GM12891 (cell line): ENCODE results near the gene ARHGEF7.

Source experiments
- PAX5 ChIP-seq: IDR thresholded peaks from 2 replicates; pipeline ENCODE4 v1.6.1; 2011; ENCODE audit warnings: low read length, moderate library complexity, mild to moderate bottlenecking; ENCODE audit not compliant: insufficient read depth, severe bottlenecking
- POLR2A ChIP-seq: IDR thresholded peaks from 2 replicates; pipeline ENCODE4 v1.6.1; 2011; ENCODE audit warnings: low read depth, low read length, control low read depth
- POLR2AphosphoS5 ChIP-seq: IDR thresholded peaks from 2 replicates; pipeline ENCODE4 v1.6.1; 2011; ENCODE audit warnings: low read depth, low read length, control low read depth
- POU2F2 ChIP-seq: IDR thresholded peaks from 2 replicates; pipeline ENCODE4 v1.6.1; 2011; ENCODE audit warnings: low read depth, mild to moderate bottlenecking, control low read depth, low read length, moderate library complexity
- TAF1 ChIP-seq: IDR thresholded peaks from 2 replicates; pipeline ENCODE4 v1.6.1; 2011; ENCODE audit warnings: low read depth, low read length, control low read depth

- TF ChIP-seq POLR2A (no peak), POLR2AphosphoS5 (no peak), PAX5 (no peak), POU2F2 (no peak), TAF1 (no peak)
Observed at GRCh38 chr13:111296417-111296816, 181.3 kb downstream of the ARHGEF7 start.
